ENCODE results near the gene DYNC1I1. TPM values are rescaled to one million over a fixed set of nuclear protein-coding genes. Genes with fewer than 3 reads are reported as not detected.

DYNC1I1 gene
- total and polyA plus RNA-seq, 2 of the 13 experiments (the other 11 are each of a cell fraction or from before 2014, with no cell fraction given) = not detected

DNA sequence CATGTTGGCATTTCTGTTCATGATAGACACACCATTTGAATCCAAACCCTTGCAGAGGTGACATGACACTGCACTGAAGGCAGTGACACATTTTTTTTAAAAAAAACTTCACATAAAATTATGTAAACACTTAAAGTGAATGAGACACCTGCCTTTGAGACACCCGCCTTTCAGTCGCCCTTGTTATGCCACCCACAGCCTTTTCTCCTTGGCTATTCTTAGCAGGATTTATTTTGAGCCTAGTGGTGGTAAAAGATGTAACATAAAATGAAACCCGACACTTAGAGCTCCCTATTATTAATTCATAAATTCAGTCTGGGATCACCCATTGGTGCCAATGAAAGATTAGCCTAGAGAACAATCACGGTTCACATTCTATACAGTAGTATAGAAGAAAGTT is 161.3 kb downstream of the DYNC1I1 start:
- Histone ChIP-seq H2AFZ (ENCODE audit: low read length) (no peak overlapping the region), H3K4me3 (replicated peaks in 1 of 3; ENCODE audit: insufficient read depth in 1 of 3, low read depth in 2 of 3, low read length in 3 of 3) (no peak overlapping the region), H3K27ac (ENCODE audit: extremely low read length, insufficient read depth, low read length) (no peak overlapping the region), H4K20me1 (ENCODE audit: insufficient read depth, low read length) (no peaks in the 10 kb centered on the region), H3K36me3 (replicated peaks in 1 of 2; ENCODE audit: control insufficient read depth in 1 of 2, insufficient read depth in 2 of 2, low read length in 2 of 2) (no peaks in the 10 kb centered on the region), H3K4me1 (ENCODE audit: insufficient read depth, low read length) (no peaks in the 10 kb centered on the region), H3K79me2 (ENCODE audit: insufficient read depth, low read length) (no peaks in the 10 kb centered on the region), H3K27me3 (ENCODE audit: control insufficient read depth in 1 of 2, insufficient read depth in 2 of 2, low read length in 2 of 2) (no peaks in the 10 kb centered on the region), H3K4me2 (ENCODE audit: low read depth, low read length) (no peak overlapping the region), H3K9me3 (ENCODE audit: low read length) (no peaks in the 10 kb centered on the region), H3K9ac (ENCODE audit: insufficient read depth, low read depth, low read length) (no peak overlapping the region)
- DNase-seq (ENCODE audit: low spot score) = no peak
- ATAC-seq = no peak
- intact Hi-C loops (cut with micrococcal nuclease; ENCODE audit: unreplicated experiment) = no loop called here
- in situ Hi-C loops (cut with HindIII; ENCODE audit: extremely low pct_ligation_motif_present, low pct_unique_long_range_greater_than_20kb) = no loop called here
- no TSS peak for BruUV-seq (replicated peaks)
- CTCF ChIA-PET (ENCODE audit: low intra/inter-chr PET ratio, low total read pairs) = no interaction called here
- no peak for FAIRE-seq
- TF ChIP-seq, protein P1, sequence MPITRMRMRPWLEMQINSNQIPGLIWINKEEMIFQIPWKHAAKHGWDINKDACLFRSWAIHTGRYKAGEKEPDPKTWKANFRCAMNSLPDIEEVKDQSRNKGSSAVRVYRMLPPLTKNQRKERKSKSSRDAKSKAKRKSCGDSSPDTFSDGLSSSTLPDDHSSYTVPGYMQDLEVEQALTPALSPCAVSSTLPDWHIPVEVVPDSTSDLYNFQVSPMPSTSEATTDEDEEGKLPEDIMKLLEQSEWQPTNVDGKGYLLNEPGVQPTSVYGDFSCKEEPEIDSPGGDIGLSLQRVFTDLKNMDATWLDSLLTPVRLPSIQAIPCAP (CRISPR knock-in tag; IDR thresholded peaks at IDR 0.05; ENCODE audit: low read depth) = no peak
- TF ChIP-seq PHB2 (IDR thresholded peaks at IDR 0.05; ENCODE audit: partially characterized antibody) (no peak), ZNF496 (CRISPR knock-in tag; IDR thresholded peaks at IDR 0.05; ENCODE audit: insufficient replicate concordance) (no peak), ZEB1 (IDR thresholded peaks at IDR 0.05; ENCODE audit: insufficient replicate concordance, low read depth) (no peak), NBN (conservative IDR thresholded peaks at IDR 0.05) (no peak), ZNF354B (CRISPR knock-in tag; IDR thresholded peaks at IDR 0.05) (no peak), NCOA5 (CRISPR knock-in tag; IDR thresholded peaks at IDR 0.05) (no peak), CHCHD3 (CRISPR knock-in tag; IDR thresholded peaks at IDR 0.05) (no peak), TBP (CRISPR knock-in tag; IDR thresholded peaks at IDR 0.05) (no peak), ZNF883 (CRISPR knock-in tag; IDR thresholded peaks at IDR 0.05; ENCODE audit: not compliant biosample characterization) (no peak), ZNF30 (CRISPR knock-in tag; IDR thresholded peaks at IDR 0.05) (no peak), NR2F1 (CRISPR knock-in tag; IDR thresholded peaks at IDR 0.05) (no peak), ZNF451 (CRISPR knock-in tag; IDR thresholded peaks at IDR 0.05) (no peak), ZSCAN22 (CRISPR knock-in tag; IDR thresholded peaks at IDR 0.05) (no peak), ZNF850 (CRISPR knock-in tag; conservative IDR thresholded peaks at IDR 0.05) (no peak), KDM1A (CRISPR knock-in tag; IDR thresholded peaks at IDR 0.05) (no peak), GATAD2A (CRISPR knock-in tag; IDR thresholded peaks at IDR 0.05) (no peak), MED1 (CRISPR knock-in tag; IDR thresholded peaks at IDR 0.05) (no peak)
- TF ChIP-seq, protein P2, sequence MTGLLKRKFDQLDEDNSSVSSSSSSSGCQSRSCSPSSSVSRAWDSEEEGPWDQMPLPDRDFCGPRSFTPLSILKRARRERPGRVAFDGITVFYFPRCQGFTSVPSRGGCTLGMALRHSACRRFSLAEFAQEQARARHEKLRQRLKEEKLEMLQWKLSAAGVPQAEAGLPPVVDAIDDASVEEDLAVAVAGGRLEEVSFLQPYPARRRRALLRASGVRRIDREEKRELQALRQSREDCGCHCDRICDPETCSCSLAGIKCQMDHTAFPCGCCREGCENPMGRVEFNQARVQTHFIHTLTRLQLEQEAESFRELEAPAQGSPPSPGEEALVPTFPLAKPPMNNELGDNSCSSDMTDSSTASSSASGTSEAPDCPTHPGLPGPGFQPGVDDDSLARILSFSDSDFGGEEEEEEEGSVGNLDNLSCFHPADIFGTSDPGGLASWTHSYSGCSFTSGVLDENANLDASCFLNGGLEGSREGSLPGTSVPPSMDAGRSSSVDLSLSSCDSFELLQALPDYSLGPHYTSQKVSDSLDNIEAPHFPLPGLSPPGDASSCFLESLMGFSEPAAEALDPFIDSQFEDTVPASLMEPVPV (CRISPR knock-in tag; IDR thresholded peaks at IDR 0.05) = no peak
- TF ChIP-seq, protein P3, sequence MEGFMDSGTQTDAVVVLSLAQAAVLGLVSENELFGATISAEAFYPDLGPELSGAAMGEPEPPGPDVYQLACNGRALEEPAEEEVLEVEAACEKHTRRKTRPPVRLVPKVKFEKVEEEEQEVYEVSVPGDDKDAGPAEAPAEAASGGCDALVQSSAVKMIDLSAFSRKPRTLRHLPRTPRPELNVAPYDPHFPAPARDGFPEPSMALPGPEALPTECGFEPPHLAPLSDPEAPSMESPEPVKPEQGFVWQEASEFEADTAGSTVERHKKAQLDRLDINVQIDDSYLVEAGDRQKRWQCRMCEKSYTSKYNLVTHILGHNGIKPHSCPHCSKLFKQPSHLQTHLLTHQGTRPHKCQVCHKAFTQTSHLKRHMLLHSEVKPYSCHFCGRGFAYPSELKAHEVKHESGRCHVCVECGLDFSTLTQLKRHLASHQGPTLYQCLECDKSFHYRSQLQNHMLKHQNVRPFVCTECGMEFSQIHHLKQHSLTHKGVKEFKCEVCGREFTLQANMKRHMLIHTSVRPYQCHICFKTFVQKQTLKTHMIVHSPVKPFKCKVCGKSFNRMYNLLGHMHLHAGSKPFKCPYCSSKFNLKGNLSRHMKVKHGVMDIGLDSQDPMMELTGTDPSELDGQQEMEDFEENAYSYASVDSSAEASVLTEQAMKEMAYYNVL (CRISPR knock-in tag; IDR thresholded peaks at IDR 0.05; ENCODE audit: borderline replicate concordance) = no peak
- WGBS (ENCODE audit: low lambda C conversion rate) = 19% methylated on average over 4 of the region's 4 CpGs
- POLR2A ChIA-PET = no interaction called here

Measured in HepG2 (cell line).